Endothelial cell of umbilical vein (primary cell): ENCODE measurements around the gene HOXD12.

Source experiments
- EZH2 ChIP-seq: IDR thresholded peaks from 2 replicates; pipeline ENCODE4 v1.6.1; 2012; ENCODE audit warnings: borderline replicate concordance, low read depth, mild to moderate bottlenecking, moderate library complexity, low read length, inconsistent platforms; ENCODE audit not compliant: severe bottlenecking
- FOS ChIP-seq: IDR thresholded peaks from 2 replicates; pipeline ENCODE4 v1.6.1; 2011; ENCODE audit warnings: mild to moderate bottlenecking, low read length, moderate library complexity, borderline replicate concordance; ENCODE audit not compliant: insufficient read depth
- GATA2 ChIP-seq: IDR thresholded peaks from 2 replicates; pipeline ENCODE4 v1.7.0; 2011; ENCODE audit warnings: low read depth, mild to moderate bottlenecking, moderate library complexity, mixed read lengths, low read length; ENCODE audit not compliant: insufficient read length, insufficient read depth
- MYC ChIP-seq: IDR thresholded peaks from one replicate; pipeline ENCODE4 v1.6.1; 2011; ENCODE audit warnings: mild to moderate bottlenecking, low read depth, low read length
- POLR2A ChIP-seq: IDR thresholded peaks from 2 replicates; pipeline ENCODE4 v1.6.1; 2012; ENCODE audit warnings: low read depth, mild to moderate bottlenecking, control low read depth, low read length
- POLR2AphosphoS5 ChIP-seq: IDR thresholded peaks from 2 replicates; pipeline ENCODE4 v1.6.1; 2012; ENCODE audit warnings: low read depth, mild to moderate bottlenecking, control low read depth, low read length, moderate library complexity; ENCODE audit not compliant: insufficient read depth
- TF ChIP-seq, protein P1 (sequence below): IDR thresholded peaks from 2 replicates; pipeline ENCODE4 v1.6.1; 2011; ENCODE audit not compliant: insufficient read depth, insufficient read length
- TF ChIP-seq, protein P2 (sequence below), 2 donors: IDR thresholded peaks; 1 replicate in 1 of 2; 2 replicates in 1 of 2; pipeline ENCODE4 v1.5.1; 2011; ENCODE audit warnings: low read length in 2 of 2, mild to moderate bottlenecking in 2 of 2, moderate library complexity in 2 of 2, control low read depth in 1 of 2, inconsistent platforms in 1 of 2, low read depth in 1 of 2; ENCODE audit not compliant: insufficient read depth in 1 of 2; ENCODE audit errors: extremely low read depth in 1 of 2

DNA sequence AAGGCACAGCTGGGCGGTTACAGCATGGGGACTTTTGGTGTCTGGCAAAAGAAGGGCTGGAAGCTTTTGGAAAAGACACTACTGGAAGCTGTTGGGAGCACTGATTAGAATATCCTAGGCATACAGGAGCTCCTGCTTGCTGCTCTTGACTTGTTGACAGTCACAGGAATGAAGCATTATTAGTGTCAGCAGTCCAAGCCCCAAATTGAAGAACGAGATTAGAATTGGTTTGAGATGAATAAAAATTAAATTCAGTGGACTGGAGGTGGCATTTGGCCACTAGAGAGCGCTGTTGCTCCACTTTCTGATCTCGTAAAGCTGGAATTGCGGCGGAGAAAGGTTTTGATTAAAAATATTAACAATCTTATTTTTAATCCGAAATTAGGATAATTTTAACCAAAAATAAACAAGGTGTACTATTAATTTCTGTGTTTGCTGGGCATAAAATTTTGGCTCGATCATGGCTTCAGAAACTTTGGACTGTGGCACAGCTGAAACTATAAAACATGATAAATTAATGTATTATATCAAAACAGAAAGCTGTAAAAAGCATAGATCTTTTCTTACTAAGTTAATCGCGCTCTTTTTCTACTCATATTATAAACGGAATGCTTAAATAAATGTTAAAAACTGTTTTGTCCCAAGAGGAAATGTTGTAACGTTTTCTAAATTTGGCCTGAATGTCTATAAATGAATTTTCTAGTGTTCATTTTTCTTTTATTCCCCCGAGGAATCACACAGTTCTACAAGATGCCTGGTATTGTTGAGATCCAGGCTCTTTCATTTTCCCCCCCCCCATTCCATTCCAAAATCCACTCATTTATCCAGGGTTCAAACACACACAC is 27.6 kb downstream of the HOXD12 start:
- TF ChIP-seq, protein P1, sequence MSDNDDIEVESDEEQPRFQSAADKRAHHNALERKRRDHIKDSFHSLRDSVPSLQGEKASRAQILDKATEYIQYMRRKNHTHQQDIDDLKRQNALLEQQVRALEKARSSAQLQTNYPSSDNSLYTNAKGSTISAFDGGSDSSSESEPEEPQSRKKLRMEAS, result no peak
- TF ChIP-seq, protein P2, sequence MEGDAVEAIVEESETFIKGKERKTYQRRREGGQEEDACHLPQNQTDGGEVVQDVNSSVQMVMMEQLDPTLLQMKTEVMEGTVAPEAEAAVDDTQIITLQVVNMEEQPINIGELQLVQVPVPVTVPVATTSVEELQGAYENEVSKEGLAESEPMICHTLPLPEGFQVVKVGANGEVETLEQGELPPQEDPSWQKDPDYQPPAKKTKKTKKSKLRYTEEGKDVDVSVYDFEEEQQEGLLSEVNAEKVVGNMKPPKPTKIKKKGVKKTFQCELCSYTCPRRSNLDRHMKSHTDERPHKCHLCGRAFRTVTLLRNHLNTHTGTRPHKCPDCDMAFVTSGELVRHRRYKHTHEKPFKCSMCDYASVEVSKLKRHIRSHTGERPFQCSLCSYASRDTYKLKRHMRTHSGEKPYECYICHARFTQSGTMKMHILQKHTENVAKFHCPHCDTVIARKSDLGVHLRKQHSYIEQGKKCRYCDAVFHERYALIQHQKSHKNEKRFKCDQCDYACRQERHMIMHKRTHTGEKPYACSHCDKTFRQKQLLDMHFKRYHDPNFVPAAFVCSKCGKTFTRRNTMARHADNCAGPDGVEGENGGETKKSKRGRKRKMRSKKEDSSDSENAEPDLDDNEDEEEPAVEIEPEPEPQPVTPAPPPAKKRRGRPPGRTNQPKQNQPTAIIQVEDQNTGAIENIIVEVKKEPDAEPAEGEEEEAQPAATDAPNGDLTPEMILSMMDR (IDR thresholded peaks at IDR 0.05; ENCODE audit: extremely low read depth in 1 of 2, insufficient read depth in 1 of 2, low read depth in 1 of 2, low read length in 2 of 2), result peak; percentile 61 to 66
- TF ChIP-seq EZH2 (no peak), POLR2AphosphoS5 (no peak), POLR2A (no peak), FOS (no peak), MYC (no peak), GATA2 (no peak)
